ENCODE measurements around the gene SLC22A2. TPM values are rescaled to one million over a fixed set of nuclear protein-coding genes. Genes with fewer than 3 reads are reported as not detected.

Gene SLC22A2
- total RNA-seq, 1 donor from 2014 or later: not detected

- no peak for TF ChIP-seq CTCF (conservative IDR thresholded peaks at IDR 0.05; ENCODE audit: low read depth, low read length)
- H3K4me3 ChIP-seq (ENCODE audit: low read depth, low read length): no peak overlapping the region
- no peak for DNase-seq (ENCODE audit: low read depth)
Measured at GRCh38 chr6:160278786-160279310, 20.2 kb upstream of the SLC22A2 start.

- H3K4me3 ChIP-seq (ENCODE audit: low read depth, low read length): no peak overlapping the region
- no peak for TF ChIP-seq CTCF (conservative IDR thresholded peaks at IDR 0.05; ENCODE audit: low read depth, low read length)
- DNase-seq (ENCODE audit: low read depth): no peak
Measured at GRCh38 chr6:160278311-160278710, 19.7 kb upstream of the SLC22A2 start.

- H3K4me3 ChIP-seq (ENCODE audit: low read depth, low read length): no peak overlapping the region
- no peak for TF ChIP-seq CTCF (conservative IDR thresholded peaks at IDR 0.05; ENCODE audit: low read depth, low read length)
- DNase-seq (ENCODE audit: low read depth): no peak
Measured at GRCh38 chr6:160277546-160277945, 18.9 kb upstream of the SLC22A2 start.

DNA sequence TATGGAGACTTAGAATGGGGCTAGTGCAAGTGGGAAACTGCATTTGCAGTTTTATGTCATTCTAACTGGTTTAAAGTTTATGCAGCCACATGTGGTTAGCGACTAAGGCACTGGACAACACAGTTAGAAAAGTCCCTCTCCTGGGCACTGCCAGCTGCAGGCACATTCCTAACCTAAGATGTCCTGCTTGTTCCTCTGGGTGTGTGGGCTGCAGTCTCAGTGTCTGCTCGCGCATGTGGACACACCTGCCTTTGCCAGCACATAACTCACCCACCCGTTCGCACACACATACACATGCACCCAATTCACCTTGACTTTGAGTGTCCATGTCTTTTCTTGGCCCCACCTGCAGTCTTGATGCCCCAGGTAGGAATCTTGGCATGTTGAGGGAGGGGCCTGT lies 18.5 kb upstream of the SLC22A2 start:
- no peak overlapping the region for H3K4me3 ChIP-seq (ENCODE audit: low read depth, low read length)
- no peak for DNase-seq (ENCODE audit: low read depth)
- no peak for TF ChIP-seq CTCF (conservative IDR thresholded peaks at IDR 0.05; ENCODE audit: low read depth, low read length)

- no peak for DNase-seq (ENCODE audit: low read depth)
- no peak overlapping the region for H3K4me3 ChIP-seq (ENCODE audit: low read depth, low read length)
- TF ChIP-seq CTCF (conservative IDR thresholded peaks at IDR 0.05; ENCODE audit: low read depth, low read length): no peak
Measured at GRCh38 chr6:160276126-160276525, 17.5 kb upstream of the SLC22A2 start.

DNA sequence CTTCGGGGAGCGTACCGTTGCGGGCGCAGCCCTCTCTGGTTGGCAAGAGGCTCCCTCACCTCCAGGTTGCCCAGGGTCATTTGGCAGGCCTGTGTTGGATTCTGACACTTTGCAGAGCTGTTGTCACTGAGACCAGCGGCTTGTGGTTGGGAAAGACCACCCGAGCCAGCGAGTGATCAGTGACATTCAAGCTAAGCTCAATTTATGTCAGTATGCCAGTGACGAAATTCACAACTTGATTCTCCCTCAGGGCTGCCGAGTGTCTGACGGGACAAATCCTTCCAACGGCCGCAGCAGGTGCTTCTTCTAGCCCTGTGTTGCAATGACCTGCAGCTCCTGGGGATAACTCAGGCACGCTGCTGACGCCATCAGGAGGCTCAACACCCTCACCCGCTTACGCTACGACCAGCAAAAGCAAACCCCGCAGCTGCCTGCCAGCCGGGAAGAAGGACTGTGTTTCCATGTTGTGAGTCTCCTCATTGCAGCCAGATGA lies 16.9 kb upstream of the SLC22A2 start:
- TF ChIP-seq CTCF (conservative IDR thresholded peaks at IDR 0.05; ENCODE audit: low read depth, low read length): no peak
- no peak overlapping the region for H3K4me3 ChIP-seq (ENCODE audit: low read depth, low read length)
- no peak for DNase-seq (ENCODE audit: low read depth)

- no peak overlapping the region for H3K4me3 ChIP-seq (ENCODE audit: low read depth, low read length)
- no peak for TF ChIP-seq CTCF (conservative IDR thresholded peaks at IDR 0.05; ENCODE audit: low read depth, low read length)
- DNase-seq (ENCODE audit: low read depth): no peak
Measured at GRCh38 chr6:160274871-160275510, 16.4 kb upstream of the SLC22A2 start.

All from epithelial cell of proximal tubule (primary cell).